ENCODE data around the gene TACR2. TPM values are rescaled to one million over a fixed set of nuclear protein-coding genes. Genes with fewer than 3 reads are reported as not detected.
A peak's percentile ranks its signal among the peaks of the same experiment; 100 is the strongest.

Gene TACR2
- total RNA-seq, 1 experiment from 2014 or later: 0.57 TPM

DNA sequence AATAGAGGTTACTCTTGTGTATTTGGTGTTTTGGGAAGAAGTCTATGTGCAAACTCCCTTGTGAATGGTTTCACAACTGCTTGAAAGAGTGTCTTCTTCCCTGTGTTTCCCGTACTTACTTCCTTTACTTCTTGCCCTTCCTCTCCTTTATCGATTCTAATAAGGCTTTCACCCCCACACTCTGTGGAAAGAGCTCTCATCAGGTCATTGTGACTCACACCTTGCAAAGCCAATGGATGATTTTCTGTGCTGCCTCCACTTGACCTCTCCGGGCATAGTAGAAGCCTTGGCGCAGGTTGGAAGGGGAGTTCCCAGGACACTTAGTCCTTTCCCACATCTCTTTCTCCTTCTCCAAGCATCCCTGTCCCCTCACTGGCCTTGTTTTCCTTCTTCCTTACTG is 28.3 kb upstream of the TACR2 start:
- peaks cover 23% of the 10 kb centered on the region for H3K36me3 Mint-ChIP-seq (ENCODE audit: insufficient read depth, unreplicated experiment)
- no peak for DNase-seq
- H3K9me3 Mint-ChIP-seq (ENCODE audit: unreplicated experiment): peaks cover 9% of the 10 kb centered on the region
- ChIA-PET CTCF (no interaction called here), POLR2A (no interaction called here)
- H3K27ac Mint-ChIP-seq (ENCODE audit: unreplicated experiment): peak overlapping the region; percentile 61
- TF ChIP-seq CTCF (IDR thresholded peaks at IDR 0.05; ENCODE audit: insufficient read depth in 1 of 2, low read depth in 1 of 2, low read length in 1 of 2, severe bottlenecking in 1 of 2, unreplicated experiment in 1 of 2): no peak
- no TSS peak for BruUV-seq (replicated peaks)
- no peak overlapping the region for H3K4me3 Mint-ChIP-seq (ENCODE audit: unreplicated experiment)
- Histone ChIP-seq H3K4me1 (peaks cover 48% of the 10 kb centered on the region), H3K27me3 (replicated peaks; ENCODE audit: control insufficient read depth, insufficient read depth, low read length) (no peaks in the 10 kb centered on the region), H3K36me3 (ENCODE audit: control insufficient read depth, insufficient read depth, low read length) (no peaks in the 10 kb centered on the region), H3K4me3 (ENCODE audit: low read depth, low read length) (no peak overlapping the region), H3K9me3 (peaks cover 5% of the 10 kb centered on the region)
- no peaks in the 10 kb centered on the region for H3K27me3 Mint-ChIP-seq (ENCODE audit: insufficient read depth, unreplicated experiment)
- intact Hi-C loops (cut with micrococcal nuclease; ENCODE audit: unreplicated experiment): loop anchor here (5.0 kb wide), 1 partner anchor 62 kb away; no protein-coding TSS in a partner anchor
- H3K4me1 Mint-ChIP-seq (ENCODE audit: low read depth, unreplicated experiment): peaks cover 45% of the 10 kb centered on the region

GRCh38 chr10:69443354-69443753 is 26.6 kb upstream of the TACR2 start:
- no peak for TF ChIP-seq CTCF (IDR thresholded peaks at IDR 0.05; ENCODE audit: insufficient read depth in 1 of 2, low read depth in 1 of 2, low read length in 1 of 2, severe bottlenecking in 1 of 2, unreplicated experiment in 1 of 2)
- H3K4me3 ChIP-seq (ENCODE audit: low read depth, low read length): no peak overlapping the region
- H3K9me3 Mint-ChIP-seq (ENCODE audit: unreplicated experiment): peaks cover 9% of the 10 kb centered on the region
- intact Hi-C loops (cut with micrococcal nuclease; ENCODE audit: unreplicated experiment): no loop called here
- H3K36me3 ChIP-seq (ENCODE audit: control insufficient read depth, insufficient read depth, low read length): no peaks in the 10 kb centered on the region
- H3K27ac Mint-ChIP-seq (ENCODE audit: unreplicated experiment): no peak overlapping the region
- BruUV-seq (replicated peaks): no TSS peak
- peaks cover 5% of the 10 kb centered on the region for H3K9me3 ChIP-seq
- POLR2A ChIA-PET: no interaction called here
- H3K4me1 Mint-ChIP-seq (ENCODE audit: low read depth, unreplicated experiment): peaks cover 50% of the 10 kb centered on the region
- H3K27me3 ChIP-seq (replicated peaks; ENCODE audit: control insufficient read depth, insufficient read depth, low read length): no peaks in the 10 kb centered on the region
- DNase-seq: no peak
- H3K4me3 Mint-ChIP-seq (ENCODE audit: unreplicated experiment): no peak overlapping the region
- peaks cover 23% of the 10 kb centered on the region for H3K36me3 Mint-ChIP-seq (ENCODE audit: insufficient read depth, unreplicated experiment)
- H3K4me1 ChIP-seq: peaks cover 57% of the 10 kb centered on the region
- CTCF ChIA-PET: interaction anchor here (0.6 to 1.3 kb wide), 4 partner anchors 7 to 425 kb away, joined by 3 to 7 read pairs (median 4); no protein-coding TSS in a partner anchor
- no peaks in the 10 kb centered on the region for H3K27me3 Mint-ChIP-seq (ENCODE audit: insufficient read depth, unreplicated experiment)

GRCh38 chr10:69439813-69440506 is 23.2 kb upstream of the TACR2 start:
- TF ChIP-seq CTCF (IDR thresholded peaks at IDR 0.05; ENCODE audit: insufficient read depth in 1 of 2, low read depth in 1 of 2, low read length in 1 of 2, severe bottlenecking in 1 of 2, unreplicated experiment in 1 of 2): no peak
- peaks cover 36% of the 10 kb centered on the region for H3K4me1 ChIP-seq
- no peaks in the 10 kb centered on the region for H3K36me3 ChIP-seq (ENCODE audit: control insufficient read depth, insufficient read depth, low read length)
- peak; percentile 85 to 91 for DNase-seq
- POLR2A ChIA-PET: interaction anchor here (0.6 kb wide), 1 partner anchor 11 kb away, joined by 4 read pairs; the partner anchor contains the start of gene TSPAN15
- peaks cover 8% of the 10 kb centered on the region for H3K9me3 Mint-ChIP-seq (ENCODE audit: unreplicated experiment)
- H3K4me3 Mint-ChIP-seq (ENCODE audit: unreplicated experiment): peak overlapping the region; percentile 56
- H3K36me3 Mint-ChIP-seq (ENCODE audit: insufficient read depth, unreplicated experiment): peaks cover 18% of the 10 kb centered on the region
- H3K27me3 Mint-ChIP-seq (ENCODE audit: insufficient read depth, unreplicated experiment): no peaks in the 10 kb centered on the region
- no peak overlapping the region for H3K4me3 ChIP-seq (ENCODE audit: low read depth, low read length)
- CTCF ChIA-PET: interaction anchor here (0.6 to 3.2 kb wide), 9 partner anchors 10 to 475 kb away, joined by 3 to 21 read pairs (median 4); partner anchors contain the start of gene TSPAN15
- intact Hi-C loops (cut with micrococcal nuclease; ENCODE audit: unreplicated experiment): no loop called here
- no peaks in the 10 kb centered on the region for H3K27me3 ChIP-seq (replicated peaks; ENCODE audit: control insufficient read depth, insufficient read depth, low read length)
- peaks cover 9% of the 10 kb centered on the region for H3K9me3 ChIP-seq
- BruUV-seq (replicated peaks): no TSS peak
- H3K27ac Mint-ChIP-seq (ENCODE audit: unreplicated experiment): peak overlapping the region; percentile 86
- peaks cover 44% of the 10 kb centered on the region for H3K4me1 Mint-ChIP-seq (ENCODE audit: low read depth, unreplicated experiment)
